GM12878 (cell line): ENCODE measurements around the gene POLE4. TPM values are rescaled to one million over a fixed set of nuclear protein-coding genes. Genes with fewer than 3 reads are reported as not detected.

Source experiments
- ATAC-seq: fragments of 200-7000 bp; cut with Tn5 transposase; 3 replicates; pipeline ENCODE4 v1.9.1; 2020; ENCODE audit warnings: mild to moderate bottlenecking, moderate library complexity
- BruUV-seq: library from RNA; stranded (reverse); fragments of 400-500 nt; replicated peaks from 2 replicates; lab custom pipeline; 2021; lab: Mats Ljungman, UMichigan
- CTCF ChIA-PET: fragments of 300-600 bp; sonication (Branson Sonifier 250); formaldehyde crosslinking; extraction: SDS; loops from one replicate; lab custom pipeline; 2021; ENCODE audit warnings: inconsistent platforms; lab: Yijun Ruan, JAX
- POLR2A ChIA-PET: fragments of 350-600 bp; formaldehyde crosslinking; extraction: SDS; loops from one replicate; lab custom pipeline; 2021; ENCODE audit warnings: inconsistent platforms; lab: Charles Lee
- RAD21 ChIA-PET: fragments of 300-600 bp; sonication (Branson Sonifier 250); formaldehyde crosslinking; loops from one replicate; lab custom pipeline; 2023; ENCODE audit warnings: antibody characterized with exemption; ENCODE audit not compliant: unreplicated experiment; lab: Charles Lee
- SMC1A ChIA-PET: fragments of 300-600 bp; sonication (Branson Sonifier 250); formaldehyde crosslinking; loops from one replicate; lab custom pipeline; 2023; ENCODE audit not compliant: unreplicated experiment, uncharacterized antibody; lab: Charles Lee
- DNase-seq: peaks from one replicate; pipeline ENCODE4 v3.0.0-alpha.2; 2011; ENCODE audit warnings: low read depth, low spot score
- FAIRE-seq: peaks from 3 replicates; lab custom pipeline; 2011; peaks lifted over from hg19 to GRCh38; lab: Jason Lieb, UNC
- H2AFZ ChIP-seq: 2 replicates; pipeline ENCODE4 v1.6.0; 2011; ENCODE audit warnings: low read depth, low read length, control low read depth; ENCODE audit not compliant: control insufficient read depth
- H3K27ac ChIP-seq: 2 replicates; pipeline ENCODE4 v1.5.1; 2011; ENCODE audit warnings: control low read depth; ENCODE audit not compliant: control insufficient read depth, insufficient read depth
- H3K27me3 ChIP-seq, 2 experiments: replicated peaks in 1 of 2; 2 replicates each; pipeline versions ENCODE4 v1.6.0 to v1.6.1; 2011; ENCODE audit warnings: low read length in 1 of 2; ENCODE audit not compliant: control insufficient read depth in 2 of 2, insufficient read depth in 2 of 2
- H3K36me3 ChIP-seq, 2 experiments: 2 replicates each; pipeline ENCODE4 v1.5.1; 2011; ENCODE audit warnings: low read length in 1 of 2; ENCODE audit not compliant: control insufficient read depth in 2 of 2, insufficient read depth in 2 of 2
- H3K4me1 ChIP-seq: 2 replicates; pipeline ENCODE4 v1.6.1; 2011; ENCODE audit warnings: mild to moderate bottlenecking, low read length, moderate library complexity, mixed read lengths; ENCODE audit not compliant: control insufficient read depth, insufficient read depth
- H3K4me2 ChIP-seq: 2 replicates; pipeline ENCODE4 v1.6.0; 2011; ENCODE audit warnings: control low read depth; ENCODE audit not compliant: control insufficient read depth, insufficient read depth
- H3K4me3 ChIP-seq: fragments of 200-600 bp; sonication (generic); 2 replicates; pipeline ENCODE4 v1.5.1; 2016
- H3K79me2 ChIP-seq: 2 replicates; pipeline ENCODE4 v1.6.0; 2011; ENCODE audit warnings: low read length; ENCODE audit not compliant: control insufficient read depth, insufficient read depth
- H3K9ac ChIP-seq: 2 replicates; pipeline ENCODE4 v1.8.0; 2011; ENCODE audit warnings: low read length, control low read depth, mixed read lengths; ENCODE audit not compliant: control insufficient read depth, insufficient read depth
- H3K9me3 ChIP-seq: replicated peaks from 3 replicates; pipeline ENCODE4 v1.5.1; 2011; ENCODE audit warnings: mild to moderate bottlenecking, low read length; ENCODE audit not compliant: control insufficient read depth, insufficient read depth
- H4K20me1 ChIP-seq: 2 replicates; pipeline ENCODE4 v1.6.0; 2011; ENCODE audit not compliant: control insufficient read depth, insufficient read depth
- CBFB ChIP-seq: IDR thresholded peaks from 2 replicates; pipeline ENCODE4 v1.6.1; 2016; ENCODE audit warnings: antibody characterized with exemption, low read depth
- GABPA ChIP-seq: IDR thresholded peaks from 2 replicates; pipeline ENCODE4 v1.6.1; 2014; ENCODE audit warnings: antibody characterized with exemption, low read depth, mild to moderate bottlenecking, inconsistent platforms
- KLF5 ChIP-seq: fragments of 450-650 bp; IDR thresholded peaks from 2 replicates; pipeline ENCODE4 v1.6.1; 2014; ENCODE audit warnings: mild to moderate bottlenecking; ENCODE audit not compliant: partially characterized antibody
- SP1 ChIP-seq: IDR thresholded peaks from one replicate; pipeline ENCODE4 v1.6.1; 2011; ENCODE audit warnings: low read depth, low read length
- SREBF1 ChIP-seq: IDR thresholded peaks from 2 replicates; pipeline ENCODE4 v1.6.1; 2012; ENCODE audit warnings: mild to moderate bottlenecking, low read length
- TAF1 ChIP-seq: IDR thresholded peaks from 2 replicates; pipeline ENCODE4 v1.6.1; 2011; ENCODE audit warnings: mild to moderate bottlenecking, low read depth, low read length, borderline replicate concordance
- TBL1XR1 ChIP-seq: IDR thresholded peaks from 2 replicates; pipeline ENCODE4 v1.6.1; 2012; ENCODE audit warnings: low read depth, low read length, improper control_type of control experiment
- YBX1 ChIP-seq: fragments of 450-650 bp; IDR thresholded peaks from 2 replicates; pipeline ENCODE4 v1.6.1; 2016; ENCODE audit warnings: antibody characterized with exemption
- WGBS: methylation state at CpG from one replicate; pipeline ENCODE4 v1.1.6; 2016; ENCODE audit warnings: low lambda C conversion rate; ENCODE audit not compliant: insufficient replicate concordance, insufficient coverage; ENCODE audit errors: missing lambda C conversion rate; 5-methylcytosine and 5-hydroxymethylcytosine counted together
- in situ Hi-C: fragments of 300-500 bp; cut with MboI; formaldehyde crosslinking; loops from 9 replicates; pipeline ENCODE4 v1.14.3; 2018; ENCODE audit warnings: mixed read lengths
- intact Hi-C: fragments of 100-400 bp; cut with micrococcal nuclease; formaldehyde crosslinking; loops from one replicate; pipeline ENCODE4 v1.14.2; 2022; ENCODE audit not compliant: unreplicated experiment
- polyA plus RNA-seq, 11 experiments: library from polyadenylated mRNA; depleted of rRNA in 4 of 11; unstranded in 6 of 11; stranded (reverse) in 5 of 11; fragments of >200 nt; fragmentation: Nextera tagmentation in 4 of 11; fragmentation: Illumina TruSeq in 1 of 11; extraction: Ambion mirVana in 4 of 11; extraction: Trizol in 1 of 11; gene quantifications; 1 replicate in 1 of 11; 2 replicates in 10 of 11; pipeline versions ENCODE4 v1.2.1 to v1.2.3, GENCODE V29; 2011 to 2016; ENCODE audit warnings: inconsistent platforms in 2 of 11, missing spikeins in 2 of 11, low read depth in 1 of 11
- total RNA-seq, 4 experiments: library from RNA; depleted of rRNA in 3 of 4; stranded (reverse); fragments of >200 nt in 3 of 4; fragmentation: Illumina TruSeq in 1 of 4; extraction: Trizol in 1 of 4; gene quantifications; 2 replicates each; pipeline versions ENCODE4 v1.2.1 to v1.2.3, GENCODE V29; 2013 to 2021
- TF ChIP-seq, protein P1 (sequence below), 3 experiments: IDR thresholded peaks in 2 of 3; conservative IDR thresholded peaks in 1 of 3; 2 replicates each; pipeline ENCODE4 v1.5.1; 2011; ENCODE audit warnings: low read depth in 3 of 3, low read length in 3 of 3, mild to moderate bottlenecking in 3 of 3, control low read depth in 2 of 3, moderate library complexity in 2 of 3, inconsistent platforms in 1 of 3, mixed read lengths in 1 of 3; ENCODE audit not compliant: control insufficient read depth in 2 of 3, insufficient read depth in 1 of 3; ENCODE audit errors: extremely low read depth in 1 of 3
- TF ChIP-seq, protein P2 (sequence below): fragments of 450-650 bp; IDR thresholded peaks from 2 replicates; pipeline ENCODE4 v1.6.1; 2018; ENCODE audit warnings: borderline replicate concordance, mild to moderate bottlenecking; ENCODE audit not compliant: partially characterized antibody

POLE4 gene
- total and polyA plus RNA-seq, 10 of the 15 experiments (the other 5 are each of a cell fraction or from before 2014, with no cell fraction given), result 38.5 to 221 (median 66.8) TPM

DNA sequence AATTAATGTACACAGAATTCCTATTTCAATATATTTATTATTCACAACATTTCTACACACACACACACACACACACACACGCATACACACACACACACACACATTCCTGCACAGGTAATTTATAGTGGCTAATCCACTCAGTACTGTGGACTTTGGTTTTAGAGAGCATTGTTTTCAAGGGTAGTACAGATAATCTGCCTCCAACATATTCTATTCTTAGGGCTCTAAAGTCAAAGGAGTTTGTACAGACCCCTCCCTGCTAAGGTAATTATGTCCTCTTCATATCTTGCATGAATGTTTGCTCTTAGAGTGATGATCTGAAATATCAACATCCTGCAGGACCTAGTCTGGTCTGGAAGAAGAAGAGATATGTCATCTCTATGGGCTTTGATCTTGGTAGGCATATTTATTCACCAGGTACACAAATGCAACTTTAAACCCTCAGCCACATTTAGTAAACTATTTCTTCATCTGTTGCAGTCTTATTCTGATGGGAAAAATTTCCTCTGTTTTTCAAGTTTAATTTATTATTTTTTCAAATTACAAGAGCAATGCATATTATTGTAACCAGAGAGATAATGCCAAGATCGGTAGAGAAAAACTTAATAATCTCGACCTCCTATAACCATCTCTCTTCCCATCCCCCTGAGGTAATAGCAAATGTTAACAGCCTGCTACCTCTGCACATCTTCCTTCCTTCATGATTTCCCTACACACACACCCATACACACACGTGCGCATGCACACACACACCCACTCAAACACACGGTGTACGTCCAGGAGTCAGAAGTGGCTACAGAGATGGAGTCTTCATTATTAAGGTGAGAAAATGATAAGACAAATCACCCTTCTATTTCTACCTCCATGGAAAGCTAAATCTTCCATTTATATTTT, 18.3 kb upstream of the POLE4 start:
- Histone ChIP-seq H3K9ac (no peak overlapping the region), H3K4me2 (no peak overlapping the region)
- no TSS peak for BruUV-seq
- ChIA-PET POLR2A (no interaction called here), CTCF (interaction anchor here (1.2 kb wide), 1 partner anchor 14 kb away, joined by 3 read pairs; no protein-coding TSS in a partner anchor), RAD21 (no interaction called here)
- intact Hi-C loops, result no loop called here
- in situ Hi-C loops, result no loop called here
- TF ChIP-seq CBFB (no peak), KLF5 (no peak), SP1 (no peak), TBL1XR1 (no peak), YBX1 (no peak), TAF1 (no peak), GABPA (no peak), SREBF1 (no peak)
- TF ChIP-seq, protein P1, sequence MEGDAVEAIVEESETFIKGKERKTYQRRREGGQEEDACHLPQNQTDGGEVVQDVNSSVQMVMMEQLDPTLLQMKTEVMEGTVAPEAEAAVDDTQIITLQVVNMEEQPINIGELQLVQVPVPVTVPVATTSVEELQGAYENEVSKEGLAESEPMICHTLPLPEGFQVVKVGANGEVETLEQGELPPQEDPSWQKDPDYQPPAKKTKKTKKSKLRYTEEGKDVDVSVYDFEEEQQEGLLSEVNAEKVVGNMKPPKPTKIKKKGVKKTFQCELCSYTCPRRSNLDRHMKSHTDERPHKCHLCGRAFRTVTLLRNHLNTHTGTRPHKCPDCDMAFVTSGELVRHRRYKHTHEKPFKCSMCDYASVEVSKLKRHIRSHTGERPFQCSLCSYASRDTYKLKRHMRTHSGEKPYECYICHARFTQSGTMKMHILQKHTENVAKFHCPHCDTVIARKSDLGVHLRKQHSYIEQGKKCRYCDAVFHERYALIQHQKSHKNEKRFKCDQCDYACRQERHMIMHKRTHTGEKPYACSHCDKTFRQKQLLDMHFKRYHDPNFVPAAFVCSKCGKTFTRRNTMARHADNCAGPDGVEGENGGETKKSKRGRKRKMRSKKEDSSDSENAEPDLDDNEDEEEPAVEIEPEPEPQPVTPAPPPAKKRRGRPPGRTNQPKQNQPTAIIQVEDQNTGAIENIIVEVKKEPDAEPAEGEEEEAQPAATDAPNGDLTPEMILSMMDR (IDR thresholded peaks at IDR 0.05 in 2 of 3, conservative IDR thresholded peaks at IDR 0.05 in 1 of 3; ENCODE audit: control insufficient read depth in 2 of 3, extremely low read depth in 1 of 3, insufficient read depth in 1 of 3, low read depth in 3 of 3, low read length in 3 of 3), result no peak
- TF ChIP-seq, protein P2, sequence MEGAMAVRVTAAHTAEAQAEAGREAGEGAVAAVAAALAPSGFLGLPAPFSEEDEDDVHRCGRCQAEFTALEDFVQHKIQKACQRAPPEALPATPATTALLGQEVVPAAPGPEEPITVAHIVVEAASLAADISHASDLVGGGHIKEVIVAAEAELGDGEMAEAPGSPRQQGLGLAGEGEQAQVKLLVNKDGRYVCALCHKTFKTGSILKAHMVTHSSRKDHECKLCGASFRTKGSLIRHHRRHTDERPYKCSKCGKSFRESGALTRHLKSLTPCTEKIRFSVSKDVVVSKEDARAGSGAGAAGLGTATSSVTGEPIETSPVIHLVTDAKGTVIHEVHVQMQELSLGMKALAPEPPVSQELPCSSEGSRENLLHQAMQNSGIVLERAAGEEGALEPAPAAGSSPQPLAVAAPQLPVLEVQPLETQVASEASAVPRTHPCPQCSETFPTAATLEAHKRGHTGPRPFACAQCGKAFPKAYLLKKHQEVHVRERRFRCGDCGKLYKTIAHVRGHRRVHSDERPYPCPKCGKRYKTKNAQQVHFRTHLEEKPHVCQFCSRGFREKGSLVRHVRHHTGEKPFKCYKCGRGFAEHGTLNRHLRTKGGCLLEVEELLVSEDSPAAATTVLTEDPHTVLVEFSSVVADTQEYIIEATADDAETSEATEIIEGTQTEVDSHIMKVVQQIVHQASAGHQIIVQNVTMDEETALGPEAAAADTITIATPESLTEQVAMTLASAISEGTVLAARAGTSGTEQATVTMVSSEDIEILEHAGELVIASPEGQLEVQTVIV, result no peak
- TF ChIP-seq, all 136 proteins: peak for 0
- DNase-seq (no peak), FAIRE-seq (no peak), ATAC-seq (no peak)
- Histone ChIP-seq H3K27ac (no peak overlapping the region), H3K79me2 (no peaks in the 10 kb centered on the region), H3K4me1 (peaks cover 4% of the 10 kb centered on the region; the same call in 1 of the 2 replicates), H3K9me3 (no peaks in the 10 kb centered on the region; the same call in 2 of the 3 replicates), H3K36me3 (no peaks in the 10 kb centered on the region), H3K4me3 (no peak overlapping the region), H4K20me1 (no peaks in the 10 kb centered on the region), H3K27me3 (no peaks in the 10 kb centered on the region), H2AFZ (no peak overlapping the region)
- 65% methylated on average over 7 of the region's 7 CpGs for WGBS
- SMC1A ChIA-PET, result no interaction called here
